ENCODE results near the gene PDGFD. TPM values are rescaled to one million over a fixed set of nuclear protein-coding genes. Genes with fewer than 3 reads are reported as not detected.

The PDGFD gene
- total RNA-seq, 1 donor from 2014 or later = 0.49 TPM

GRCh38 chr11:104098555-104098954 lies 65.4 kb downstream of the PDGFD start:
- TF ChIP-seq, protein P1, sequence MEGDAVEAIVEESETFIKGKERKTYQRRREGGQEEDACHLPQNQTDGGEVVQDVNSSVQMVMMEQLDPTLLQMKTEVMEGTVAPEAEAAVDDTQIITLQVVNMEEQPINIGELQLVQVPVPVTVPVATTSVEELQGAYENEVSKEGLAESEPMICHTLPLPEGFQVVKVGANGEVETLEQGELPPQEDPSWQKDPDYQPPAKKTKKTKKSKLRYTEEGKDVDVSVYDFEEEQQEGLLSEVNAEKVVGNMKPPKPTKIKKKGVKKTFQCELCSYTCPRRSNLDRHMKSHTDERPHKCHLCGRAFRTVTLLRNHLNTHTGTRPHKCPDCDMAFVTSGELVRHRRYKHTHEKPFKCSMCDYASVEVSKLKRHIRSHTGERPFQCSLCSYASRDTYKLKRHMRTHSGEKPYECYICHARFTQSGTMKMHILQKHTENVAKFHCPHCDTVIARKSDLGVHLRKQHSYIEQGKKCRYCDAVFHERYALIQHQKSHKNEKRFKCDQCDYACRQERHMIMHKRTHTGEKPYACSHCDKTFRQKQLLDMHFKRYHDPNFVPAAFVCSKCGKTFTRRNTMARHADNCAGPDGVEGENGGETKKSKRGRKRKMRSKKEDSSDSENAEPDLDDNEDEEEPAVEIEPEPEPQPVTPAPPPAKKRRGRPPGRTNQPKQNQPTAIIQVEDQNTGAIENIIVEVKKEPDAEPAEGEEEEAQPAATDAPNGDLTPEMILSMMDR (IDR thresholded peaks at IDR 0.05; ENCODE audit: partially characterized antibody, unreplicated experiment) = no peak
- no peak overlapping the region for H3K27ac Mint-ChIP-seq (ENCODE audit: unreplicated experiment)
- peaks cover 2% of the 10 kb centered on the region for H3K27me3 Mint-ChIP-seq (ENCODE audit: unreplicated experiment)
- H3K36me3 Mint-ChIP-seq (ENCODE audit: unreplicated experiment) = no peaks in the 10 kb centered on the region
- H3K4me1 Mint-ChIP-seq (ENCODE audit: low read depth, unreplicated experiment) = no peaks in the 10 kb centered on the region
- no peak overlapping the region for H3K4me3 Mint-ChIP-seq (ENCODE audit: unreplicated experiment)
- no peak for DNase-seq
- H3K9me3 Mint-ChIP-seq (ENCODE audit: unreplicated experiment) = peaks cover 2% of the 10 kb centered on the region

- no peak for DNase-seq
- TF ChIP-seq, protein P1 (IDR thresholded peaks at IDR 0.05; ENCODE audit: partially characterized antibody, unreplicated experiment) = no peak
- H3K27me3 Mint-ChIP-seq (ENCODE audit: unreplicated experiment) = peaks cover 2% of the 10 kb centered on the region
- no peak overlapping the region for H3K27ac Mint-ChIP-seq (ENCODE audit: unreplicated experiment)
- peaks cover 2% of the 10 kb centered on the region for H3K9me3 Mint-ChIP-seq (ENCODE audit: unreplicated experiment)
- no peak overlapping the region for H3K4me3 Mint-ChIP-seq (ENCODE audit: unreplicated experiment)
- H3K36me3 Mint-ChIP-seq (ENCODE audit: unreplicated experiment) = no peaks in the 10 kb centered on the region
- H3K4me1 Mint-ChIP-seq (ENCODE audit: low read depth, unreplicated experiment) = no peaks in the 10 kb centered on the region
Observed at GRCh38 chr11:104098132-104098531, 65.8 kb downstream of the PDGFD start.

DNA sequence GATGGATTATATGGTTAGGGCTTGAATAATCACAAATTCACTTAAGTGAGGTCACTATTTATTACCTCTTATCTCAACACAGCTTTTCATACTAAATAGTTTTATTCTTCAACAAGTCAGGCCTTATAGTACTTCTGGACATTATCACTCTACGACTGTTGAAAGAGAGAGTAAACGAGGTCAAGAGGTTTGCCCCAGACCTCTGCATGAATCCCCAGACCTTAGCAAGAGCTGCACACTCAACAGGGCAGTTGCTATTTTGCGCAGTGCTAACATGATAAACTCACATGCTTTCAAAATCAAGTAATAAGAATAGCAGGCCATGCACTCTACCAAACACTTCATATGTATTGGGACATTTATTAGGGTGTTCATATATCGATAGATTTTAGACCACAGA lies 67.0 kb downstream of the PDGFD start:
- H3K4me1 Mint-ChIP-seq (ENCODE audit: low read depth, unreplicated experiment) = peaks cover 5% of the 10 kb centered on the region
- no peak overlapping the region for H3K27ac Mint-ChIP-seq (ENCODE audit: unreplicated experiment)
- no peaks in the 10 kb centered on the region for H3K36me3 Mint-ChIP-seq (ENCODE audit: unreplicated experiment)
- H3K9me3 Mint-ChIP-seq (ENCODE audit: unreplicated experiment) = peaks cover 2% of the 10 kb centered on the region
- peaks cover 2% of the 10 kb centered on the region for H3K27me3 Mint-ChIP-seq (ENCODE audit: unreplicated experiment)
- TF ChIP-seq, protein P1 (IDR thresholded peaks at IDR 0.05; ENCODE audit: partially characterized antibody, unreplicated experiment) = no peak
- no peak for DNase-seq
- no peak overlapping the region for H3K4me3 Mint-ChIP-seq (ENCODE audit: unreplicated experiment)

DNA sequence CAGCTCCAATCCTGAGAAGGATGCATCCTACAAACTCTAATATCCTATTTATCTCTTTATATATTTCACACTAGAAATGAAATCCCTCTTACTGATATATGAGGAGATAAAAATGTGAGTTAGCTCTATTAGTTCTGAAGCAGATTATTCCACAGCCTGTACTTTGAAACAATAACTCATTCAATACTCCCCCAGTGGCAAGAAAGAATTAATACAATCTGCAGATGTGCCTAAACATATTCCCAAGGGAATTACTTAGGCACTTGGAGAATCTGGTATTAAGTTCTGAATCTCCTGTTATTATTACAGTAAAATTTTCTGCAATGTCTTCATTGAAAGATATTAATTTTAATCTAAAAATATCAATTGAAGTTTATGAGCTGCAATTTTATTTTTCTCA lies 68.2 kb downstream of the PDGFD start:
- TF ChIP-seq, protein P1 (IDR thresholded peaks at IDR 0.05; ENCODE audit: partially characterized antibody, unreplicated experiment) = peak; percentile 38
- Mint-ChIP-seq H3K4me1 (ENCODE audit: low read depth, unreplicated experiment) (peaks cover 10% of the 10 kb centered on the region), H3K27ac (ENCODE audit: unreplicated experiment) (no peak overlapping the region), H3K4me3 (ENCODE audit: unreplicated experiment) (no peak overlapping the region), H3K36me3 (ENCODE audit: unreplicated experiment) (no peaks in the 10 kb centered on the region), H3K27me3 (ENCODE audit: unreplicated experiment) (peaks cover 2% of the 10 kb centered on the region), H3K9me3 (ENCODE audit: unreplicated experiment) (peaks cover 2% of the 10 kb centered on the region)
- no peak for DNase-seq

DNA sequence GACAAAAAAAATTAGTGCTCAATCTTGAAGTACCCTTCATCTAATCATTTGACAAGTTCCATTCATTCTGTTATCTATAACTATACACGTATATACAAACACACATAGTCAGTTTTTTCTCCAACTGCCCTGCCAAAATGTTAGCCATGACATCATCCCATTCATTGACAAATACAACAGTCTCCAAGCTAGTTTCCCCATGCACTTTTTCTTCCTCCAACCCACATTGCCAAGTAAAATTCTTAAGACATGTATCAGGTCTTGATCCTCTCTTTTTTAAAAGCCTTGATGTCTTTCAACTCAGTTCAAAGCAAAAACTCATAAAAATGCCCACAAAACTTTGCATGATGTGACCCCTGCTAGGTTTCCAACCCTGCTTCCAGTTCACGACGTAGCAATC lies 69.4 kb downstream of the PDGFD start:
- TF ChIP-seq, protein P1 (IDR thresholded peaks at IDR 0.05; ENCODE audit: partially characterized antibody, unreplicated experiment) = no peak
- peaks cover 2% of the 10 kb centered on the region for H3K9me3 Mint-ChIP-seq (ENCODE audit: unreplicated experiment)

More for the DNA sequence above, 69.4 kb downstream of the PDGFD start:
- no peak overlapping the region for H3K4me3 Mint-ChIP-seq (ENCODE audit: unreplicated experiment)
- no peaks in the 10 kb centered on the region for H3K36me3 Mint-ChIP-seq (ENCODE audit: unreplicated experiment)
- DNase-seq = no peak
- peaks cover 12% of the 10 kb centered on the region for H3K4me1 Mint-ChIP-seq (ENCODE audit: low read depth, unreplicated experiment)
- no peak overlapping the region for H3K27ac Mint-ChIP-seq (ENCODE audit: unreplicated experiment)
- no peaks in the 10 kb centered on the region for H3K27me3 Mint-ChIP-seq (ENCODE audit: unreplicated experiment)
